GM10248 (cell line): ENCODE results near the gene POLR2C.

Source experiments
- CTCF ChIA-PET: fragments of 300-600 bp; sonication (Branson Sonifier 250); formaldehyde crosslinking; extraction: SDS; loops from one replicate; lab custom pipeline; 2021; ENCODE audit warnings: antibody characterized with exemption; lab: Yijun Ruan, JAX
- POLR2A ChIA-PET: fragments of 350-650 bp; sonication (Branson Sonifier 250); formaldehyde crosslinking; extraction: SDS; loops from one replicate; lab custom pipeline; 2020; ENCODE audit warnings: antibody characterized with exemption; lab: Yijun Ruan, JAX
- DNase-seq: peaks from one replicate; pipeline ENCODE4 v3.0.0; 2012; ENCODE audit errors: extremely low spot score
- CTCF ChIP-seq: IDR thresholded peaks from 2 replicates; pipeline ENCODE4 v1.5.1; 2012; ENCODE audit warnings: mild to moderate bottlenecking, low read depth; ENCODE audit errors: extremely low read depth, missing control alignments, control extremely low read depth

Gene POLR2C

GRCh38 chr16:57462978-57463362, 491 bp downstream of the POLR2C start:
- POLR2A ChIA-PET = interaction anchor here (1.2 kb wide), 2 partner anchors 11 to 16 kb away, joined by 3 to 9 read pairs; partner anchors contain the start of genes CIAPIN1 and COQ9

GRCh38 chr16:57464523-57464922, 2.0 kb downstream of the POLR2C start:
- ChIA-PET CTCF (interaction anchor here (0.7 to 1.5 kb wide), 5 partner anchors 10 to 53 kb away, joined by 3 to 4 read pairs (median 3); partner anchors contain the start of genes CIAPIN1 and COQ9), POLR2A (interaction anchor here (1.6 kb wide), 1 partner anchor 17 kb away, joined by 6 read pairs; the partner anchor contains the start of genes CIAPIN1 and COQ9)
- no peak for TF ChIP-seq CTCF
- no peak for DNase-seq

More at GRCh38 chr16:57462978-57463362, 491 bp downstream of the POLR2C start:
- CTCF ChIA-PET = interaction anchor here (0.8 to 7.7 kb wide), 26 partner anchors 11 to 570 kb away, joined by 3 to 112 read pairs (median 6); partner anchors contain the start of genes ADGRG5, CCDC102A, CIAPIN1 and COQ9
- DNase-seq = peak; percentile 26
- no peak for TF ChIP-seq CTCF

GRCh38 chr16:57468346-57468745, 5.9 kb downstream of the POLR2C start:
- POLR2A ChIA-PET = no interaction called here
- TF ChIP-seq CTCF = no peak
- no peak for DNase-seq
- CTCF ChIA-PET = interaction anchor here (1.6 kb wide), 1 partner anchor 9 kb away, joined by 4 read pairs; no protein-coding TSS in a partner anchor

- TF ChIP-seq CTCF = no peak
- no peak for DNase-seq
- ChIA-PET POLR2A (no interaction called here), CTCF (interaction anchor here (1.6 kb wide), 1 partner anchor 10 kb away, joined by 4 read pairs; no protein-coding TSS in a partner anchor)
Measured at GRCh38 chr16:57469046-57469445, 6.6 kb downstream of the POLR2C start.

- TF ChIP-seq CTCF = no peak
- POLR2A ChIA-PET = no interaction called here
- no peak for DNase-seq
- CTCF ChIA-PET = interaction anchor here (1.3 to 7.9 kb wide), 3 partner anchors 8 to 50 kb away, joined by 3 to 55 read pairs (median 5); partner anchors contain the start of gene POLR2C
Measured at GRCh38 chr16:57469917-57470470, 7.5 kb downstream of the POLR2C start.

- TF ChIP-seq CTCF = no peak
- DNase-seq = no peak
- ChIA-PET CTCF (interaction anchor here (1.2 to 7.9 kb wide), 5 partner anchors 9 to 49 kb away, joined by 3 to 55 read pairs (median 5); partner anchors contain the start of genes CIAPIN1, COQ9 and POLR2C), POLR2A (no interaction called here)
Measured at GRCh38 chr16:57470711-57471110, 8.2 kb downstream of the POLR2C start.
